GM12801 (cell line): ENCODE measurements around the gene NEK2.

Experiments used
- TF ChIP-seq, protein P1 (sequence below): IDR thresholded peaks from one replicate; pipeline ENCODE4 v1.5.1; 2011; ENCODE audit warnings: control low read depth; ENCODE audit not compliant: insufficient read length; ENCODE audit errors: extremely low read depth

Gene NEK2

DNA sequence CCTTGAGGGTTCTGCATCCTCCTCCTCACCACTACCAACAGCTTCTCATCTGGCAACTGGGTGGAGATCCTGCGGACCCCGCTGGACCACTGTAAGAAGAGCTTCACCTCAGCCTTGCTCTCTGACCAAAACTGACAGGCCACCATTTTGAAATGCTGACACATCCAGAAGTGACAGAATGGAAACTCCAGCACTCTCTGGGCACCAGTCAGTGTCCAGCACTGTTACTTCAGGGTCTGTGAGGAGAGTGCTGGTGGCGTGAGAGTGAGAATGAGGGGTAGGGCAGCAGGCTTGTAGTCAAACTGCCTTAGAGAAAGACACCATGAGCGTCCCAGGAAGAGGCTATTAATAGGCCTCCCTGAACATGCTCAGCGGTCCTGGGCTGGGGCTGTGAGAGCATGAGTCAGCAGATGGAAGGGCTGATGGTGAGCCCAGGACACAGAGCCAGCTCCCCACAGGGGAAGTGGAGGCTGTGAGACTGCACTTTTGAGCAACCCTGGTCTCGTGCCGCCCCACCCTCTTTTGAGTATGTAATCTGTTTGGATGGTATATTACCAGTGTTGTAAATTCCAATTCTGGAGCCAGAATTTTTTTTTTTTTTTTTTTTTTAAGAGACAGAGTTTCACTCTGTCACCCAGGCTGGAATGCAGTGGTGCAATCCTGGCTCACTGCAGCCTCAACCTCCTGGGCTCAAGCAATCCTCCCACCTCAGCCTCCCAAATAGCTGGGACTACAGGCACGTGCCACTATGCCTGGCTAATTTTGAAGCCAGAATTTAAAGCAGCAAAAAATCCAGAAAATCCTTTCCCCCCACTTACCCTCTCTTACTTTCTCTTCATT is 62.1 kb downstream of the NEK2 start:
- TF ChIP-seq, protein P1, sequence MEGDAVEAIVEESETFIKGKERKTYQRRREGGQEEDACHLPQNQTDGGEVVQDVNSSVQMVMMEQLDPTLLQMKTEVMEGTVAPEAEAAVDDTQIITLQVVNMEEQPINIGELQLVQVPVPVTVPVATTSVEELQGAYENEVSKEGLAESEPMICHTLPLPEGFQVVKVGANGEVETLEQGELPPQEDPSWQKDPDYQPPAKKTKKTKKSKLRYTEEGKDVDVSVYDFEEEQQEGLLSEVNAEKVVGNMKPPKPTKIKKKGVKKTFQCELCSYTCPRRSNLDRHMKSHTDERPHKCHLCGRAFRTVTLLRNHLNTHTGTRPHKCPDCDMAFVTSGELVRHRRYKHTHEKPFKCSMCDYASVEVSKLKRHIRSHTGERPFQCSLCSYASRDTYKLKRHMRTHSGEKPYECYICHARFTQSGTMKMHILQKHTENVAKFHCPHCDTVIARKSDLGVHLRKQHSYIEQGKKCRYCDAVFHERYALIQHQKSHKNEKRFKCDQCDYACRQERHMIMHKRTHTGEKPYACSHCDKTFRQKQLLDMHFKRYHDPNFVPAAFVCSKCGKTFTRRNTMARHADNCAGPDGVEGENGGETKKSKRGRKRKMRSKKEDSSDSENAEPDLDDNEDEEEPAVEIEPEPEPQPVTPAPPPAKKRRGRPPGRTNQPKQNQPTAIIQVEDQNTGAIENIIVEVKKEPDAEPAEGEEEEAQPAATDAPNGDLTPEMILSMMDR = no peak

DNA sequence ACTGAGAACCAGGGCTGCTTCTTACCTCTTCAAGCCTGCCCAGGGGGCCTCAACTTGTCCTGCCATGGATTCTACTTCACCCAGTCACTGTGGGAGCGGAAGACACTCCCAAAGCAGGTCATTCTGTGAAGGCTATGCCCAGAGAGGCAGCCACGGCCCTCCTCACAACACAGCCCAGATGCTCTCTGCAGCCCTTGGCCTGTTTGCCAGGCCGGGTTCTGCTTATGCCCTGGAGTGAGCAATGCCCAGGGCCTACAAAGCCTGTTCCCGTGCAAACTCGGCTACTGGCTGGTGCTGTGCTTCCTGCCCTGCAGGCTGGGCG is 62.7 kb downstream of the NEK2 start:
- TF ChIP-seq, protein P1 = no peak
